ENCODE measurements around the gene PNPLA5. TPM values are rescaled to one million over a fixed set of nuclear protein-coding genes. Genes with fewer than 3 reads are reported as not detected.
A peak's percentile ranks its signal among the peaks of the same experiment; 100 is the strongest.

The PNPLA5 gene
- polyA plus RNA-seq, 2 of the 4 experiments (the other 2 are of a cell fraction), result not detected

DNA sequence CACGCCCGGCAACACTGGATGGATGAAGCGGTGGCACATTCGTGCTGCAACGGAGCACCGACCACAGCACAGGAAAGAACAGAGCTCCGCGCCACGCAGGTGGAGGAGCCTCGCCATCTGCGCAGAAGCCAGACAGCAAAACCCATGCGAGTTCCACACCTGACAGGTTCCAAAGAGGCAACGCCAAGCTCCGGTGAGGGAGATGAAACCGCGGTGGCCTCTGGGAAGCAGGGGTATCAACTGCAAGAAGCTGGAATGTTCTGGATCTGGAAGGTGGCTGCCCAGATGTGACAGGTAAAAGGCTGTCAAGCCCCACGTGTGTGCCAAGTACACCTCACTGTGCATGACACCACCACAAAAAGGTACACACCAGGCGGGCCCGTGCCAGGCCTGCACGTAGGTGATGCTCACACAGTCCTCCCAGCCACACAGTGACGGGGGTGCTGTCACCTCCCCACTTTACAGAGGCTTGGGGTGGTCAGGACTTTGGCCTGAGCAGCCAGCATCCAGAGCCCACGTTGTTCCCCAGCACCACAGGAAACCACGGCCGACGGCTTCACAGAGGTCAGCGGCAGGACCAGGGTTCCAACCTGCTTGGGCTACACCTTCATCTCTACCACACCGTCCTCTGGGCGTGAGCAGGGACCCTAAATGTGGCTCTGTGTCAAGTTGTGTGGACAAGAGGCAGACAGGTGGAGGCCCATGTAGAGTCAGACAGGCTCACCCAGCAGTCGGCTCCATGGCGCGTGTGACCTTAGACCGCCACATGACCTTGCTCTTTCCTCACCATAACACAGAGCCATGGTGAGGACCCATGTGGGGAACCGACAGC is 60.0 kb downstream of the PNPLA5 start:
- H3K4me2 ChIP-seq, result no peak overlapping the region
- ChIA-PET CTCF (interaction anchor here (1.0 to 5.0 kb wide), 5 partner anchors 12 to 601 kb away, joined by 3 to 18 read pairs (median 3); no protein-coding TSS in a partner anchor), POLR2A (no interaction called here)
- no peak for FAIRE-seq
- TF ChIP-seq SREBF2 (IDR thresholded peaks at IDR 0.05), result no peak
- TF ChIP-seq POLR2AphosphoS2 (conservative IDR thresholded peaks at IDR 0.05; ENCODE audit: low read length), result no peak
- WGBS (ENCODE audit: missing lambda C conversion rate), result 77% methylated on average over 16 of the region's 33 CpGs
- peaks cover 3% of the 10 kb centered on the region for H3K4me1 ChIP-seq
- no peak for DNase-seq (ENCODE audit: low read depth in 1 of 2, low spot score in 1 of 2)
- no peak overlapping the region for H3K4me3 ChIP-seq
- no peaks in the 10 kb centered on the region for H3K9me3 ChIP-seq
- no peak overlapping the region for H3K27ac ChIP-seq
- ATAC-seq, result no peak

DNA sequence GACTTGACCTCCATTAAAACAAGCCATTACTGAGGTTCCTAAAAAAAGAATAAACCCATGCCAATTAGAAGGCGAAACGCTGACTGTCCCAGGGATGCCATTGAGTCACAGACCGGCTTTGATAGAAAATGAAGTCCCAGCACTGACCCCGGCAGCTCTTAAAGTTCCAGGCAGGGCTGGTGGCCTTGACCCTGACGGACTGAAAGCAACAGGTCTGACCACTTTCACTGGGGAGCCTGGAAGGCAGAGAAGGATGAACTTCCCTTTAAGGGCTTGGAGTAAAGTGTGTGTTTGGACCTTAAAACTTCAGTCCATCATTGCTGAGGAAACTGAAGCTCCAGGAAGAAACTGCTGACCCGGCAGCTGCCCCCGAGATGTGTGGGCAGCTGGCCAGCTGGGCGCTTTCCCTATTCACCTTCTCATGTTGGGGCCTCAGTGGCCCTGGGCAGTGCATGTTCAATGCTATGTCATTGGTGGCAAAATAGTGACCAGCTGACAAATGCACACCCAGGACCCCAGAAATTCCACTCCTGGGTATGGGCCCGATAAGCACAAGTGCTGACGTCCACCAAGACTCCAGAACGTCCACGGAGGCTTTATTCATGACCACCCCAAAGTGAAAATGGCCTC is 60.8 kb downstream of the PNPLA5 start:
- ChIA-PET POLR2A (no interaction called here), CTCF (interaction anchor here (1.0 to 6.6 kb wide), 5 partner anchors 13 to 600 kb away, joined by 3 to 81 read pairs (median 4); no protein-coding TSS in a partner anchor)
- WGBS (ENCODE audit: missing lambda C conversion rate), result 68% methylated on average over 12 of the region's 12 CpGs

DNA sequence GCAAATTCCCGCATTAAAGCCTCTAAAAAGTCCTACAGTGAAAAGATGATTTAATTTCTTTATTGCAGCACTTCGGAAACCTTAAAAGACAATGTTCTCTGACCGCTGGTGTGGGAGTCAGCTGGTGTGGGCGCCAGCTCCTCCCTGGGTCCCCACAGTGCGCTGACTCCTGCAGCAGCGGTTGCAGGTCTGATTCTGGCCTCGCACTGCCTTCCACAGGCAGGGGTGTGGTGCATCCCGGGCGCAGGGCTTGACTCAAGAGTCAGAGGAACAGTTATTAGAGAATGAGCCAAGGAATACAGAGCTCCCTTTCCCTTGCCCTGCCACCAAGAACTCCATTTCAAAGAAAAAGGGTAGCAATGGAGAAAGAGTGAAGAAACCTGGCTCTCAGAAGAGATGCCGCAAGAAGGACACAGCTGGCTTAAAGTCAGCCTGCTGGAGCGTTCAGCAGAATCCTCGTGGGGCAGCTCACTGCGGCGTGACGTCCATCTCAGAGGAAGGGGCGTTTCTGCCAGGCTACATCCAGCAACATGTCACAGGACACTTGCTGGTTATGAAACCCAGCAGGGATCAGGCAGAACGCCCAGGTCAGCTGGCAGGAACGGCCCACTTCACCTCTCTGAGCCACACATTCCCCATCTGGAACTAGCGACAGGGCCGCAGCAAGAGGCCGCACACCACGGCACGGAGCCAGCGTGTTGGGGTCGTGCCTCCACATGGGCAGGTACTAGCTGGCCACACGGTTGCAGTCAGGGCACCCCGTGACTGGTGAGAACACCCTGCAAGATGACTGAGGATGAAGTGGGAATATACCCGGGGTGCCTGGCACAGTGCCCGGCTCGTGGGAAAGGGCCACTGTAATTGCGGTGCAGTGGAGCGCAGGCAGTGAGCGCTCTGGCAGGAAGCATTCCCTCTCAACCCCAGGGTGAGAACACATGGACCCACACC is 61.6 kb downstream of the PNPLA5 start:
- no peak for DNase-seq (ENCODE audit: low read depth in 1 of 2, low spot score in 1 of 2)
- Histone ChIP-seq H3K4me2 (no peak overlapping the region), H3K4me1 (peaks cover 12% of the 10 kb centered on the region), H3K4me3 (no peak overlapping the region), H3K9me3 (no peaks in the 10 kb centered on the region), H3K27ac (no peak overlapping the region)
- WGBS (ENCODE audit: missing lambda C conversion rate), result 69% methylated on average over 30 of the region's 33 CpGs
- ChIA-PET POLR2A (no interaction called here), CTCF (interaction anchor here (0.8 to 6.6 kb wide), 4 partner anchors 9 to 446 kb away, joined by 3 to 81 read pairs (median 3); no protein-coding TSS in a partner anchor)
- TF ChIP-seq EP300 (IDR thresholded peaks at IDR 0.05), result no peak
- TF ChIP-seq CBX2 (IDR thresholded peaks at IDR 0.05; ENCODE audit: borderline replicate concordance, low read depth), result no peak
- no peak for TF ChIP-seq TFCP2L1 (CRISPR knock-in tag; IDR thresholded peaks at IDR 0.05)
- TF ChIP-seq HOXA7 (CRISPR knock-in tag; IDR thresholded peaks at IDR 0.05), result no peak
- no peak for TF ChIP-seq ZFP36 (IDR thresholded peaks at IDR 0.05; ENCODE audit: borderline replicate concordance, partially characterized antibody)
- TF ChIP-seq, protein P1, sequence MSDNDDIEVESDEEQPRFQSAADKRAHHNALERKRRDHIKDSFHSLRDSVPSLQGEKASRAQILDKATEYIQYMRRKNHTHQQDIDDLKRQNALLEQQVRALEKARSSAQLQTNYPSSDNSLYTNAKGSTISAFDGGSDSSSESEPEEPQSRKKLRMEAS (IDR thresholded peaks at IDR 0.05), result no peak
- no peak for TF ChIP-seq EHMT2 (IDR thresholded peaks at IDR 0.05; ENCODE audit: low read depth)
- TF ChIP-seq POLR2AphosphoS2 (conservative IDR thresholded peaks at IDR 0.05; ENCODE audit: low read length), result no peak
- no peak for TF ChIP-seq POLR2A (IDR thresholded peaks at IDR 0.05; ENCODE audit: low read length)
- no peak for TF ChIP-seq CEBPB (IDR thresholded peaks at IDR 0.05)
- TF ChIP-seq RNF2 (IDR thresholded peaks at IDR 0.05; ENCODE audit: borderline replicate concordance, low read depth), result no peak
- no peak for TF ChIP-seq MAZ (IDR thresholded peaks at IDR 0.05; ENCODE audit: borderline replicate concordance, low read depth, low read length)
- no peak for TF ChIP-seq HOXB13 (CRISPR knock-in tag; IDR thresholded peaks at IDR 0.05; ENCODE audit: low read depth)
- TF ChIP-seq, protein P2, sequence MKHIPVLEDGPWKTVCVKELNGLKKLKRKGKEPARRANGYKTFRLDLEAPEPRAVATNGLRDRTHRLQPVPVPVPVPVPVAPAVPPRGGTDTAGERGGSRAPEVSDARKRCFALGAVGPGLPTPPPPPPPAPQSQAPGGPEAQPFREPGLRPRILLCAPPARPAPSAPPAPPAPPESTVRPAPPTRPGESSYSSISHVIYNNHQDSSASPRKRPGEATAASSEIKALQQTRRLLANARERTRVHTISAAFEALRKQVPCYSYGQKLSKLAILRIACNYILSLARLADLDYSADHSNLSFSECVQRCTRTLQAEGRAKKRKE (CRISPR knock-in tag; IDR thresholded peaks at IDR 0.05; ENCODE audit: low read depth), result no peak
- TF ChIP-seq, protein P3, sequence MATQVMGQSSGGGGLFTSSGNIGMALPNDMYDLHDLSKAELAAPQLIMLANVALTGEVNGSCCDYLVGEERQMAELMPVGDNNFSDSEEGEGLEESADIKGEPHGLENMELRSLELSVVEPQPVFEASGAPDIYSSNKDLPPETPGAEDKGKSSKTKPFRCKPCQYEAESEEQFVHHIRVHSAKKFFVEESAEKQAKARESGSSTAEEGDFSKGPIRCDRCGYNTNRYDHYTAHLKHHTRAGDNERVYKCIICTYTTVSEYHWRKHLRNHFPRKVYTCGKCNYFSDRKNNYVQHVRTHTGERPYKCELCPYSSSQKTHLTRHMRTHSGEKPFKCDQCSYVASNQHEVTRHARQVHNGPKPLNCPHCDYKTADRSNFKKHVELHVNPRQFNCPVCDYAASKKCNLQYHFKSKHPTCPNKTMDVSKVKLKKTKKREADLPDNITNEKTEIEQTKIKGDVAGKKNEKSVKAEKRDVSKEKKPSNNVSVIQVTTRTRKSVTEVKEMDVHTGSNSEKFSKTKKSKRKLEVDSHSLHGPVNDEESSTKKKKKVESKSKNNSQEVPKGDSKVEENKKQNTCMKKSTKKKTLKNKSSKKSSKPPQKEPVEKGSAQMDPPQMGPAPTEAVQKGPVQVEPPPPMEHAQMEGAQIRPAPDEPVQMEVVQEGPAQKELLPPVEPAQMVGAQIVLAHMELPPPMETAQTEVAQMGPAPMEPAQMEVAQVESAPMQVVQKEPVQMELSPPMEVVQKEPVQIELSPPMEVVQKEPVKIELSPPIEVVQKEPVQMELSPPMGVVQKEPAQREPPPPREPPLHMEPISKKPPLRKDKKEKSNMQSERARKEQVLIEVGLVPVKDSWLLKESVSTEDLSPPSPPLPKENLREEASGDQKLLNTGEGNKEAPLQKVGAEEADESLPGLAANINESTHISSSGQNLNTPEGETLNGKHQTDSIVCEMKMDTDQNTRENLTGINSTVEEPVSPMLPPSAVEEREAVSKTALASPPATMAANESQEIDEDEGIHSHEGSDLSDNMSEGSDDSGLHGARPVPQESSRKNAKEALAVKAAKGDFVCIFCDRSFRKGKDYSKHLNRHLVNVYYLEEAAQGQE (IDR thresholded peaks at IDR 0.05), result no peak
- no peak for TF ChIP-seq NR3C1 (IDR thresholded peaks at IDR 0.05)
- TF ChIP-seq CHD4 (IDR thresholded peaks at IDR 0.05; ENCODE audit: borderline replicate concordance), result no peak
- ATAC-seq, result no peak
- no peak for FAIRE-seq

More for the DNA sequence above, 60.8 kb downstream of the PNPLA5 start:
- no peak overlapping the region for H3K27ac ChIP-seq
- ATAC-seq, result no peak
- DNase-seq (ENCODE audit: low read depth in 1 of 2, low spot score in 1 of 2), result no peak
- H3K4me2 ChIP-seq, result no peak overlapping the region
- no peaks in the 10 kb centered on the region for H3K9me3 ChIP-seq
- H3K4me1 ChIP-seq, result peaks cover 8% of the 10 kb centered on the region
- no peak overlapping the region for H3K4me3 ChIP-seq
- TF ChIP-seq CBX2 (IDR thresholded peaks at IDR 0.05; ENCODE audit: borderline replicate concordance, low read depth) (no peak), CEBPB (IDR thresholded peaks at IDR 0.05) (no peak), MAFK (IDR thresholded peaks at IDR 0.05; ENCODE audit: partially characterized antibody) (peak; percentile 16)
- no peak for FAIRE-seq

All from A549 (cell line).